Loucy (cell line): Measurements from ENCODE around the gene ELMO1.

Experiments used
- H2AFZ ChIP-seq: fragments of 200-600 bp; sonication (generic); 2 replicates; pipeline ENCODE4 v1.6.0; 2016; ENCODE audit warnings: antibody characterized with exemption, mild to moderate bottlenecking, low read length, moderate library complexity
- H3F3A ChIP-seq: fragments of 200-600 bp; 2 replicates; pipeline ENCODE4 v1.6.0; 2016; ENCODE audit warnings: antibody characterized with exemption, low read depth, mild to moderate bottlenecking
- H3K27me3 ChIP-seq: fragments of 200-600 bp; sonication (generic); 2 replicates; pipeline ENCODE4 v1.6.1; 2014; ENCODE audit warnings: low read length, mild to moderate bottlenecking; ENCODE audit not compliant: insufficient read depth, poor library complexity, severe bottlenecking
- H3K36me3 ChIP-seq: fragments of 200-600 bp; sonication (generic); 2 replicates; pipeline ENCODE4 v1.6.1; 2016; ENCODE audit warnings: low read length; ENCODE audit not compliant: insufficient read depth
- H3K4me1 ChIP-seq: fragments of 200-600 bp; sonication (generic); 2 replicates; pipeline ENCODE4 v1.5.1; 2014; ENCODE audit warnings: low read length, mild to moderate bottlenecking; ENCODE audit not compliant: insufficient read depth, poor library complexity, severe bottlenecking
- H3K4me2 ChIP-seq: fragments of 200-600 bp; sonication (generic); 2 replicates; pipeline ENCODE4 v1.6.0; 2014; ENCODE audit warnings: antibody characterized with exemption, low read length, low read depth, mild to moderate bottlenecking; ENCODE audit not compliant: poor library complexity, severe bottlenecking
- H3K4me3 ChIP-seq: fragments of 200-600 bp; sonication (generic); 2 replicates; pipeline ENCODE4 v1.5.1; 2014; ENCODE audit warnings: low read length, mild to moderate bottlenecking, mixed read lengths; ENCODE audit not compliant: poor library complexity, severe bottlenecking
- H3K79me2 ChIP-seq: fragments of 200-600 bp; sonication (generic); 2 replicates; pipeline ENCODE4 v1.6.1; 2014; ENCODE audit warnings: low read length; ENCODE audit not compliant: insufficient read depth
- H3K9ac ChIP-seq: fragments of 200-600 bp; sonication (generic); 2 replicates; pipeline ENCODE4 v1.6.0; 2014; ENCODE audit warnings: mild to moderate bottlenecking, low read depth, low read length, moderate library complexity; ENCODE audit not compliant: poor library complexity, severe bottlenecking
- H3K9me2 ChIP-seq: fragments of 200-600 bp; sonication (generic); replicated peaks from 2 replicates; pipeline ENCODE4 v1.6.1; 2016; ENCODE audit warnings: low read depth, low read length, mixed read lengths
- H3K9me3 ChIP-seq: fragments of 200-600 bp; sonication (generic); 2 replicates; pipeline ENCODE4 v1.6.1; 2014; ENCODE audit warnings: mild to moderate bottlenecking, antibody characterized with exemption, low read length, low read depth; ENCODE audit not compliant: insufficient read depth
- H4K20me1 ChIP-seq: fragments of 200-600 bp; sonication (generic); 2 replicates; pipeline ENCODE4 v1.6.0; 2014; ENCODE audit warnings: antibody characterized with exemption, low read length, mild to moderate bottlenecking; ENCODE audit not compliant: insufficient read depth, poor library complexity, severe bottlenecking
- CTCF ChIP-seq: fragments of 200-600 bp; sonication (generic); conservative IDR thresholded peaks from 2 replicates; pipeline ENCODE4 v1.5.1; 2014; ENCODE audit warnings: mild to moderate bottlenecking, antibody characterized with exemption, low read length
- EZH2phosphoT487 ChIP-seq: fragments of 200-600 bp; IDR thresholded peaks from 2 replicates; pipeline ENCODE4 v1.6.1; 2018; ENCODE audit warnings: antibody characterized with exemption, mild to moderate bottlenecking, moderate library complexity, borderline replicate concordance

ELMO1 gene

GRCh38 chr7:36942955-36943354, 505.7 kb downstream of the ELMO1 start:
- Histone ChIP-seq H3K36me3 (peaks cover under 1% of the 10 kb centered on the region; the same call in 1 of the 2 replicates), H3K4me1 (peaks cover 10% of the 10 kb centered on the region), H4K20me1 (no peaks in the 10 kb centered on the region), H3K9ac (no peak overlapping the region), H3K79me2 (no peaks in the 10 kb centered on the region), H3K27me3 (no peaks in the 10 kb centered on the region), H2AFZ (no peak overlapping the region), H3K9me3 (no peaks in the 10 kb centered on the region), H3F3A (peaks cover under 1% of the 10 kb centered on the region; the same call in 1 of the 2 replicates), H3K4me2 (no peak overlapping the region), H3K4me3 (no peak overlapping the region), H3K9me2 (no peaks in the 10 kb centered on the region)
- TF ChIP-seq EZH2phosphoT487, result no peak
- TF ChIP-seq CTCF, result no peak

- H2AFZ ChIP-seq, result no peak overlapping the region
- no peaks in the 10 kb centered on the region for H4K20me1 ChIP-seq
- peaks cover 3% of the 10 kb centered on the region; the same call in 1 of the 2 replicates for H3K36me3 ChIP-seq
- H3K79me2 ChIP-seq, result no peaks in the 10 kb centered on the region
- H3F3A ChIP-seq, result peaks cover 3% of the 10 kb centered on the region; the same call in 1 of the 2 replicates
- no peak overlapping the region for H3K4me2 ChIP-seq
- no peak overlapping the region for H3K9ac ChIP-seq
- H3K4me1 ChIP-seq, result peaks cover 12% of the 10 kb centered on the region
- no peak overlapping the region for H3K4me3 ChIP-seq
- H3K27me3 ChIP-seq, result no peaks in the 10 kb centered on the region
- peaks cover 2% of the 10 kb centered on the region; the same call in 1 of the 2 replicates for H3K9me3 ChIP-seq
- TF ChIP-seq EZH2phosphoT487 (no peak), CTCF (no peak)
- H3K9me2 ChIP-seq, result no peaks in the 10 kb centered on the region
These were observed 506.1 kb downstream of the ELMO1 start for GRCh38 chr7:36942541-36942940.

- Histone ChIP-seq H3K9me3 (peaks cover 7% of the 10 kb centered on the region; the same call in 1 of the 2 replicates), H2AFZ (no peak overlapping the region), H3K27me3 (no peaks in the 10 kb centered on the region), H3K4me2 (no peak overlapping the region), H3K4me3 (no peak overlapping the region), H3K4me1 (peaks cover 12% of the 10 kb centered on the region), H3K9me2 (no peaks in the 10 kb centered on the region), H3K9ac (no peak overlapping the region), H4K20me1 (no peaks in the 10 kb centered on the region), H3K79me2 (no peaks in the 10 kb centered on the region), H3K36me3 (peaks cover 9% of the 10 kb centered on the region; the same call in 1 of the 2 replicates), H3F3A (peaks cover 3% of the 10 kb centered on the region; the same call in 1 of the 2 replicates)
- TF ChIP-seq CTCF (no peak), EZH2phosphoT487 (no peak)
These were observed 506.6 kb downstream of the ELMO1 start for GRCh38 chr7:36942025-36942424.
